GM20000 (cell line): ENCODE data around the gene PEX11A.

Experiments
- DNase-seq: peaks from one replicate; pipeline ENCODE4 v3.0.0; 2012; ENCODE audit warnings: low spot score
- CTCF ChIP-seq: IDR thresholded peaks from 2 replicates; pipeline ENCODE4 v1.5.1; 2012; ENCODE audit warnings: mild to moderate bottlenecking, control low read depth; ENCODE audit errors: extremely low read depth, missing control alignments

PEX11A gene

GRCh38 chr15:89662893-89663626, 27.5 kb downstream of the PEX11A start:
- TF ChIP-seq CTCF, result no peak
- DNase-seq, result peak; percentile 8

- no peak for TF ChIP-seq CTCF
- DNase-seq, result no peak
These were observed 30.0 kb downstream of the PEX11A start for GRCh38 chr15:89660556-89660955.

- no peak for DNase-seq
- no peak for TF ChIP-seq CTCF
These were observed 31.3 kb downstream of the PEX11A start for GRCh38 chr15:89659295-89659694.

- DNase-seq, result no peak
- TF ChIP-seq CTCF, result no peak
These were observed 32.8 kb downstream of the PEX11A start for GRCh38 chr15:89657686-89658200.

- DNase-seq, result no peak
These were observed 34.3 kb downstream of the PEX11A start for GRCh38 chr15:89656116-89656815.

GRCh38 chr15:89654847-89655805, 35.4 kb downstream of the PEX11A start, which contains the start of gene KIF7:
KIF7 (minus strand) TSS chr15:89655467; CDS start chr15:89652930, 2,537 bp downstream.
- no peak for TF ChIP-seq CTCF
- peak; percentile 83 for DNase-seq

More at GRCh38 chr15:89656116-89656815, 34.3 kb downstream of the PEX11A start:
- TF ChIP-seq CTCF, result no peak
